ENCODE data around the gene CHST6.

DNA sequence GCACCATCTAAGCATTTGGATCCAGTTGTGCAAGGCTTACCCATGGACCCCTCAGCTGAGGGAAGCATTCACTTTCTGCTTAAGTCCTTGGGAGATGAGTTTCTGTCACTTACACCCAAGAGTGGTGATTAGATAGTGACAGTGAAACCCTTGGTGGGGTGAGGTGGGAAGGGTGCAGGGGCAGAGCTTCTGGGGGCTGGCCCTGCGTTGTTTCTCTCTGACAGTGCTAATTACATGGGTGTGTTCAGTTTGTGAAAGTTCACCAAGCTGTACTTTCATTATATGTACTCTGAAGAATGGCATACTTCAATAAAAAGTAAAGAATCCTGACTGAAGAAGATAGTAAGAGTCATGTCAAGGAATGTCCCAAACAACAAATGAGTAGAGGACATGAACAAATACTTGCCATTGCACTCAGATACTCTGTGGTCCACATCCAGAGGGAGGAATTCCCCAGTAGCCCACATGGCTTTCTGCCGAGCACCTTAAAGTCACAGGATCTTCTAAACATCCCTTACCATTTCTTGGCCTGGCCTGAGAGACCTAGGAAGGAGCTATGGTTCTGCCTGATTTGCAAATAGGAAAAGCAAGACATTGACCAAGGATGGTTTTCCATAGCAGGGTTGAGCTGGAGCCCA is 8.4 kb downstream of the CHST6 start:
- TF ChIP-seq, protein P1, sequence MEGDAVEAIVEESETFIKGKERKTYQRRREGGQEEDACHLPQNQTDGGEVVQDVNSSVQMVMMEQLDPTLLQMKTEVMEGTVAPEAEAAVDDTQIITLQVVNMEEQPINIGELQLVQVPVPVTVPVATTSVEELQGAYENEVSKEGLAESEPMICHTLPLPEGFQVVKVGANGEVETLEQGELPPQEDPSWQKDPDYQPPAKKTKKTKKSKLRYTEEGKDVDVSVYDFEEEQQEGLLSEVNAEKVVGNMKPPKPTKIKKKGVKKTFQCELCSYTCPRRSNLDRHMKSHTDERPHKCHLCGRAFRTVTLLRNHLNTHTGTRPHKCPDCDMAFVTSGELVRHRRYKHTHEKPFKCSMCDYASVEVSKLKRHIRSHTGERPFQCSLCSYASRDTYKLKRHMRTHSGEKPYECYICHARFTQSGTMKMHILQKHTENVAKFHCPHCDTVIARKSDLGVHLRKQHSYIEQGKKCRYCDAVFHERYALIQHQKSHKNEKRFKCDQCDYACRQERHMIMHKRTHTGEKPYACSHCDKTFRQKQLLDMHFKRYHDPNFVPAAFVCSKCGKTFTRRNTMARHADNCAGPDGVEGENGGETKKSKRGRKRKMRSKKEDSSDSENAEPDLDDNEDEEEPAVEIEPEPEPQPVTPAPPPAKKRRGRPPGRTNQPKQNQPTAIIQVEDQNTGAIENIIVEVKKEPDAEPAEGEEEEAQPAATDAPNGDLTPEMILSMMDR (IDR thresholded peaks at IDR 0.05), result no peak
- TF ChIP-seq POLR2A (IDR thresholded peaks at IDR 0.05), result no peak
- TF ChIP-seq POLR2AphosphoS5 (IDR thresholded peaks at IDR 0.05), result no peak

Data from breast epithelium (tissue), 3 donors.